HCT116 (cell line): ENCODE data around the gene LCN1. TPM values are rescaled to one million over a fixed set of nuclear protein-coding genes. Genes with fewer than 3 reads are reported as not detected.

Experiments used
- ATAC-seq: fragments of 200-7000 bp; cut with Tn5 transposase; 2 replicates; pipeline ENCODE4 v1.9.1; 2020; ENCODE audit warnings: mild to moderate bottlenecking, moderate library complexity
- BruUV-seq: library from RNA; stranded (reverse); fragments of 400-500 nt; replicated peaks from 2 replicates; lab custom pipeline; 2021; lab: Mats Ljungman, UMichigan
- CTCF ChIA-PET: fragments of 300-600 bp; sonication (Branson Sonifier 250); formaldehyde crosslinking; loops from one replicate; lab custom pipeline; 2021; ENCODE audit warnings: antibody characterized with exemption; lab: Charles Lee
- POLR2A ChIA-PET: fragments of 300-600, 350-600 bp; sonication (Branson Sonifier 250); formaldehyde crosslinking; loops from one replicate; lab custom pipeline; 2021; ENCODE audit warnings: antibody characterized with exemption; lab: Charles Lee
- RAD21 ChIA-PET, 2 experiments: fragments of 300-600 bp; sonication (Branson Sonifier 250); formaldehyde crosslinking; loops; one replicate each; lab custom pipeline; 2023; ENCODE audit warnings: low total read pairs in 2 of 2; ENCODE audit not compliant: uncharacterized antibody in 2 of 2, unreplicated experiment in 2 of 2, low non-redundant PET in 1 of 2; lab: Charles Lee
- DNase-seq: peaks from one replicate; pipeline ENCODE4 v3.0.0-alpha.2; 2010; ENCODE audit warnings: low read depth, low spot score
- H2AFZ ChIP-seq: fragments of 200-600 bp; shearing (Covaris generic), sonication (generic); 2 replicates; pipeline ENCODE4 v1.6.1; 2017; ENCODE audit warnings: low read depth, mixed run types, mixed read lengths, antibody characterized with exemption, low read length; ENCODE audit not compliant: poor library complexity, severe bottlenecking
- H3K27ac ChIP-seq: 2 replicates; pipeline ENCODE4 v1.5.1; 2012; ENCODE audit warnings: low read depth, low read length
- H3K27me3 ChIP-seq: fragments of 200-600 bp; sonication (generic); 2 replicates; pipeline ENCODE4 v1.6.1; 2016; ENCODE audit warnings: mixed run types, low read length, mixed read lengths; ENCODE audit not compliant: insufficient read depth
- H3K36me3 ChIP-seq, 2 experiments: fragments of 200-500 bp in 1 of 2; fragments of 200-600 bp in 1 of 2; sonication (Bioruptor generic) in 1 of 2; sonication (generic) in 1 of 2; 2 replicates each; pipeline versions ENCODE4 v1.5.1 to v1.6.1; 2014 to 2016; ENCODE audit warnings: low read length in 2 of 2, inconsistent platforms in 1 of 2, mixed read lengths in 1 of 2, mixed run types in 1 of 2; ENCODE audit not compliant: insufficient read depth in 2 of 2, control insufficient read depth in 1 of 2
- H3K4me1 ChIP-seq, 2 experiments: fragments of 200-600 bp in 1 of 2; sonication (generic) in 1 of 2; 2 replicates each; pipeline versions ENCODE4 v1.5.1 to v1.6.1; 2012 to 2017; ENCODE audit warnings: low read length in 2 of 2, inconsistent platforms in 1 of 2, mild to moderate bottlenecking in 1 of 2, mixed read lengths in 1 of 2, mixed run types in 1 of 2, moderate library complexity in 1 of 2; ENCODE audit not compliant: insufficient read depth in 2 of 2, control insufficient read depth in 1 of 2
- H3K4me2 ChIP-seq: fragments of 200-600 bp; sonication (generic); 2 replicates; pipeline ENCODE4 v1.6.1; 2017; ENCODE audit warnings: mixed run types, low read length, mixed read lengths
- H3K4me3 ChIP-seq, 2 experiments: fragments of 200-600 bp in 1 of 2; sonication (generic) in 1 of 2; replicated peaks in 1 of 2; 2 replicates each; pipeline ENCODE4 v1.5.1; 2011 to 2016; ENCODE audit warnings: low read length in 2 of 2, control low read depth in 1 of 2, low read depth in 1 of 2, mild to moderate bottlenecking in 1 of 2, mixed read lengths in 1 of 2, mixed run types in 1 of 2
- H3K79me2 ChIP-seq: fragments of 200-600 bp; sonication (generic); 2 replicates; pipeline ENCODE4 v1.6.1; 2017; ENCODE audit warnings: mild to moderate bottlenecking, mixed run types, low read length, moderate library complexity, mixed read lengths; ENCODE audit not compliant: insufficient read depth
- H3K9ac ChIP-seq: fragments of 200-600 bp; sonication (generic); 2 replicates; pipeline ENCODE4 v1.6.1; 2016; ENCODE audit warnings: low read length, mixed read lengths
- H3K9me2 ChIP-seq: fragments of 200-600 bp; sonication (generic), shearing (Covaris generic); 2 replicates; pipeline ENCODE4 v1.6.1; 2017; ENCODE audit warnings: mixed run types, mild to moderate bottlenecking, moderate library complexity; ENCODE audit not compliant: insufficient read depth
- H3K9me3 ChIP-seq, 2 experiments: fragments of 200-500 bp in 1 of 2; fragments of 200-600 bp in 1 of 2; sonication (Bioruptor generic) in 1 of 2; sonication (generic) in 1 of 2; 2 replicates each; pipeline ENCODE4 v1.6.1; 2014 to 2017; ENCODE audit warnings: low read length in 2 of 2, mixed read lengths in 2 of 2, inconsistent platforms in 1 of 2, low read depth in 1 of 2, mild to moderate bottlenecking in 1 of 2, mixed run types in 1 of 2, moderate library complexity in 1 of 2; ENCODE audit not compliant: control insufficient read depth in 1 of 2, insufficient read depth in 1 of 2
- H4K20me1 ChIP-seq: fragments of 200-600 bp; sonication (generic), shearing (Covaris generic); 2 replicates; pipeline ENCODE4 v1.6.1; 2017; ENCODE audit warnings: mixed run types, mild to moderate bottlenecking, moderate library complexity; ENCODE audit not compliant: insufficient read depth
- ATF3 ChIP-seq: IDR thresholded peaks from 2 replicates; pipeline ENCODE4 v1.6.1; 2012
- CBX3 ChIP-seq: IDR thresholded peaks from 2 replicates; pipeline ENCODE4 v1.6.1; 2012; ENCODE audit warnings: low read depth
- CEBPB ChIP-seq: IDR thresholded peaks from 2 replicates; pipeline ENCODE4 v1.6.1; 2012; ENCODE audit warnings: low read depth
- CTCF ChIP-seq, 3 experiments: fragments of 200-600 bp in 1 of 3; sonication (generic) in 1 of 3; IDR thresholded peaks in 2 of 3; conservative IDR thresholded peaks in 1 of 3; 2 replicates each; pipeline ENCODE4 v1.5.1; 2012 to 2017; ENCODE audit warnings: low read depth in 2 of 3, low read length in 2 of 3, antibody characterized with exemption in 1 of 3, borderline replicate concordance in 1 of 3, control low read depth in 1 of 3, mild to moderate bottlenecking in 1 of 3, mixed read lengths in 1 of 3, mixed run types in 1 of 3, moderate library complexity in 1 of 3; ENCODE audit not compliant: insufficient read depth in 1 of 3
- EGR1 ChIP-seq: IDR thresholded peaks from 2 replicates; pipeline ENCODE4 v1.6.1; 2012; ENCODE audit warnings: low read depth
- ELF1 ChIP-seq: IDR thresholded peaks from 2 replicates; pipeline ENCODE4 v1.6.1; 2012; ENCODE audit warnings: low read depth, borderline replicate concordance
- EZH2 ChIP-seq: fragments of 200-600 bp; sonication (generic); IDR thresholded peaks from 2 replicates; pipeline ENCODE4 v1.6.1; 2017; ENCODE audit warnings: antibody characterized with exemption, mixed run types
- EZH2phosphoT487 ChIP-seq: fragments of 200-600 bp; IDR thresholded peaks from 2 replicates; pipeline ENCODE4 v1.6.1; 2018; ENCODE audit warnings: antibody characterized with exemption, borderline replicate concordance
- FOSL1 ChIP-seq: IDR thresholded peaks from 2 replicates; pipeline ENCODE4 v1.6.1; 2012; ENCODE audit warnings: low read depth
- MAX ChIP-seq: IDR thresholded peaks from 2 replicates; pipeline ENCODE4 v1.6.1; 2012
- POLR2A ChIP-seq: IDR thresholded peaks from 2 replicates; pipeline ENCODE4 v1.7.0; 2011; ENCODE audit warnings: borderline replicate concordance; ENCODE audit not compliant: insufficient read depth, insufficient read length; ENCODE audit errors: extremely low read depth
- RAD21 ChIP-seq: IDR thresholded peaks from 2 replicates; pipeline ENCODE4 v1.6.1; 2012; ENCODE audit warnings: low read depth, mild to moderate bottlenecking
- SP1 ChIP-seq: IDR thresholded peaks from 2 replicates; pipeline ENCODE4 v1.6.1; 2012; ENCODE audit warnings: low read depth
- SRF ChIP-seq: IDR thresholded peaks from 2 replicates; pipeline ENCODE4 v1.6.1; 2012; ENCODE audit warnings: low read depth
- YY1 ChIP-seq: IDR thresholded peaks from 2 replicates; pipeline ENCODE4 v1.6.1; 2011; ENCODE audit warnings: low read length, low read depth, moderate library complexity, mild to moderate bottlenecking; ENCODE audit not compliant: insufficient replicate concordance; ENCODE audit errors: extremely low read depth
- ZBTB33 ChIP-seq: IDR thresholded peaks from 2 replicates; pipeline ENCODE4 v1.6.1; 2011; ENCODE audit warnings: mild to moderate bottlenecking, low read length, moderate library complexity; ENCODE audit not compliant: insufficient replicate concordance; ENCODE audit errors: extremely low read depth
- ZFX ChIP-seq: fragments of 450-650 bp; IDR thresholded peaks from 2 replicates; pipeline ENCODE4 v1.6.1; 2017
- ZNF274 ChIP-seq: fragments of 200-500 bp; sonication (Bioruptor generic); IDR thresholded peaks from 2 replicates; pipeline ENCODE4 v1.6.1; 2014; ENCODE audit warnings: mild to moderate bottlenecking, low read depth, low read length, inconsistent platforms
- intact Hi-C: fragments of 100-400 bp; cut with micrococcal nuclease; formaldehyde crosslinking; loops from 2 replicates; pipeline ENCODE4 v1.10.0; 2022
- total RNA-seq: library from RNA; stranded (reverse); gene quantifications from one replicate; pipeline ENCODE4 v1.2.1, GENCODE V29; 2021; ENCODE audit not compliant: unreplicated experiment

Gene LCN1
- total RNA-seq, 1 experiment from 2014 or later: not detected

- H3K4me1 ChIP-seq: peaks cover 10 to 20% of the 10 kb centered on the region in 2 experiments; a peak in 3 of 4 replicates
- no peak overlapping the region for H2AFZ ChIP-seq
- no peaks in the 10 kb centered on the region for H3K9me2 ChIP-seq
- RAD21 ChIA-PET: no interaction called here
- CTCF ChIA-PET: no interaction called here
- peaks cover 4 to 27% of the 10 kb centered on the region in 2 experiments; a peak in 3 of 4 replicates for H3K36me3 ChIP-seq
- TF ChIP-seq ELF1 (no peak), SP1 (no peak), ATF3 (no peak), ZFX (no peak), EGR1 (no peak), SRF (no peak), YY1 (no peak), EZH2phosphoT487 (no peak), ZBTB33 (no peak), CTCF (IDR thresholded peaks at IDR 0.05 in 2 of 3, conservative IDR thresholded peaks at IDR 0.05 in 1 of 3; ENCODE audit: borderline replicate concordance in 1 of 3, insufficient read depth in 1 of 3, low read depth in 2 of 3, low read length in 2 of 3) (no peak), EZH2 (no peak), RAD21 (no peak), ZNF274 (no peak), CBX3 (no peak), MAX (no peak), POLR2A (no peak), FOSL1 (no peak), CEBPB (no peak)
- TF ChIP-seq, all 23 proteins: peak for 0
- intact Hi-C loops: no loop called here
- H4K20me1 ChIP-seq: no peaks in the 10 kb centered on the region
- DNase-seq: no peak
- H3K79me2 ChIP-seq: peaks cover 23% of the 10 kb centered on the region
- no peak overlapping the region for H3K4me2 ChIP-seq
- H3K9ac ChIP-seq: no peak overlapping the region
- H3K27ac ChIP-seq: no peak overlapping the region
- POLR2A ChIA-PET: no interaction called here
- no peak for ATAC-seq
- H3K4me3 ChIP-seq: no peak overlapping the region
- BruUV-seq: no TSS peak
- no peaks in the 10 kb centered on the region for H3K27me3 ChIP-seq
- no peaks in the 10 kb centered on the region for H3K9me3 ChIP-seq
These were observed 39.1 kb upstream of the LCN1 start for GRCh38 chr9:135482015-135482754.
